BE2C (cell line): ENCODE measurements around the gene PUS1.
A peak's percentile ranks its signal among the peaks of the same experiment; 100 is the strongest.

ENCODE experiments used
- DNase-seq: peaks from one replicate; pipeline ENCODE4 v3.0.0-alpha.2; 2020
- H3K27me3 ChIP-seq: fragments of 250-450 bp; sonication (Bioruptor Pico); 2 replicates; pipeline ENCODE4 v1.5.1; 2020; ENCODE audit warnings: mild to moderate bottlenecking
- H3K36me3 ChIP-seq: fragments of 250-450 bp; sonication (Bioruptor Pico); 2 replicates; pipeline ENCODE4 v1.5.1; 2020; ENCODE audit warnings: mild to moderate bottlenecking
- H3K4me1 ChIP-seq: fragments of 250-450 bp; sonication (Bioruptor Pico); 2 replicates; pipeline ENCODE4 v1.5.1; 2020
- H3K4me3 ChIP-seq: 2 replicates; pipeline ENCODE4 v1.5.1; 2011; ENCODE audit warnings: low read depth, low read length
- H3K9me3 ChIP-seq: fragments of 250-450 bp; sonication (Bioruptor Pico); 2 replicates; pipeline ENCODE4 v1.5.1; 2020
- CTCF ChIP-seq: IDR thresholded peaks from 2 replicates; pipeline ENCODE4 v1.5.1; 2012; ENCODE audit warnings: mild to moderate bottlenecking, low read depth, low read length

Gene PUS1

DNA sequence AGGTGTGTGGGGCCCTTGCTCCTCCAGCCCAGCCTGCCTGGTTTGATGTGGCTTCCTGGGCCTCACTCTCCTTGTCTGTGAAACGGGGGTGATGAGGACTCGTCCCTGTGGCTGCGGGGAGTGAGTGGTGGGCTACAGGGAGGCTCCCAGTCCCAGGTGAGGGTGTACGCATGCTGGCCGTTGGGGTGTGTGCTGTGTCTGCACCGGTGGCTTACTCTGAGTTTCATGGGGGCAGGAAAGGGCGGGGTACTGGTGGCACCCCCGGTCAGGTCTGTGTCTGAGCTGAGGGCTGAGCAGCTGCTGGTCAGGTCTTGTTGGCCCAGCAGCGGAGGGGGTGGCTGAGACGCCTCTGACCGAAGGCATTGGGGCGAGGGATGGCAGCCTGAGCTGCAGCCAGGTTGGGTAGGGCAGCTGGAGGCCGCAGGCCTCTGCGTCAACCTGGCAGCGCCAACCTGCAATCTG lies 23.4 kb upstream of the PUS1 start:
- Histone ChIP-seq H3K9me3 (no peaks in the 10 kb centered on the region), H3K36me3 (peaks cover 3% of the 10 kb centered on the region; the same call in 1 of the 2 replicates), H3K27me3 (no peaks in the 10 kb centered on the region), H3K4me3 (no peak overlapping the region), H3K4me1 (no peaks in the 10 kb centered on the region)
- no peak for TF ChIP-seq CTCF
- no peak for DNase-seq

DNA sequence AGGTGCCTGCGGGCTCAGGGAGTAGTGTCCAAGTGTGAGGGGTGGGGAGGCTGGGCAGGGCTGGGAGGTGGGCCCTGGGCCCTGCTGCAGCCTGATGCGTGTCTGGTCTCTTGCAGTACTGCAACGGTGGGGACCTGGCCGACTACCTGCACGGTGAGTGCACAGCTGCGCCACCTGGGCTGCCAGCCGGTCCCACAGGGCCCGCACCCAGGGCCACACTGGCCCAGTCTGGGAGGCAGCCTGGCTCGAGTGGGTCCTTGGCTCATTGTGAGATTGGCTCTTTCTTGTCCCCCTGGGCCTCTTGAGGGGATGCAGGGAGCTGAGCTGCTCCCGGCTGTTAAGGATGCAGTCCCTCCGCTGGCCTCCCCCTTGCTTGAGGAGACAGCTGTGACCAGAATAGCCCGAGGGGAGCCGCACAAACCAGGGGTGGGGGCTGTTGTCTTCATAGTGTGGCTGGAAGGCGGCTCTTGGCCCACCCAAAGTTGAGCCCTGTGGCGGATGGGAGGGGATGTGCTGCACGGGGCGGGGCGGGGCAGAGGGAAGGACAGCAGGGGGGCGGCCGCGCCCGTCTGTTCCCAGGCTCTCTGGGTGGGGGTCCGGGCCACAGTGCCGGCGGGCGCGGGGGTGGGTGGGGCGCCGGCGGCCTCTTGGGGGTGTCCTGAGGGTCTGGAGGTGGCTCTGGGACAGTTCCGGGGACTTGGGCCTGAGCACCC lies 21.5 kb upstream of the PUS1 start:
- Histone ChIP-seq H3K36me3 (peaks cover 3% of the 10 kb centered on the region; the same call in 1 of the 2 replicates), H3K9me3 (no peaks in the 10 kb centered on the region), H3K27me3 (no peaks in the 10 kb centered on the region), H3K4me3 (no peak overlapping the region), H3K4me1 (peaks cover 7% of the 10 kb centered on the region)
- DNase-seq: peak; percentile 8
- TF ChIP-seq CTCF: no peak

DNA sequence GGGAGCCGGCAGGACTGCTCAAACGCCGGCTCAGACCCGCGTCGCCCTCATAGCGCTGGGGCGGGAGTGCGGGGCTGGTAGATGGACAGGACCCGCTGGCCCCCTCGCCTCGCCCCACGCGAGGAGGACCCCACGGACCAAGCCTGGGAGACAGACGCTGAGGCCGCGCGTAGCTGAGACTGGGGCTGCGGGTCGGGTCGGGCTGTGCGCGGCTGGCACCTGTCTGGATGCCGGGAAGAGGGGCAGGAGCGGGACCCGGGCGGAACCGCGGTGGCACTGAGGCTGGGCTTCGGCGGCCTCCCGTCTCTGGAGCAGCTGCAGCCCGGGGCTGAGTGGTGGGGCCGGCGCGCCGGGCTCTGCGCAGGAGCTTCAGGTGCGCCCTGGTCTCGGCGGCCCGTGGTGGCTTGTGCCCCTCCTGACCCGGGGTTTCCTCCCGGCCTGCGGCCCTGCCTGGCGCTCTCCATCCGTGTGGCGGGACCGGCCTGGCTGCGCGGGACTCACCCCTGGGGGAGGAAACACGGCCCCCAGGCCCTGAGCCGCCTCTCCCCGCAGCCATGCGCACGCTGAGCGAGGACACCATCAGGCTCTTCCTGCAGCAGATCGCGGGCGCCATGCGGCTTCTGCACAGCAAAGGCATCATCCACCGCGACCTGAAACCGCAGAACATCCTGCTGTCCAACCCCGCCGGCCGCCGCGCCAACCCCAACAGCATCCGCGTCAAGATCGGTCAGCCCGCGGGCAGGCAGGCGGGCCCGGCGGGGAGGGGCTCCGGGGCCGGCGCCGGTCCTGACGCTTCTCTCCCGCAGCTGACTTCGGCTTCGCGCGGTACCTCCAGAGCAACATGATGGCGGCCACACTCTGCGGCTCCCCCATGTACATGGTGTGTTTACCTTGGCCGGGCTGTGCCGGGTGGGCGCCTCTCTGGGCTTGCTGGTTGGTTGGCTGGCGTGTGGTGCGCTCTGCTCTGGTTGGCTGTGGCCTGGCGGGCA lies 20.7 kb upstream of the PUS1 start:
- Histone ChIP-seq H3K4me1 (peaks cover 14% of the 10 kb centered on the region), H3K36me3 (peaks cover 3% of the 10 kb centered on the region; the same call in 1 of the 2 replicates), H3K27me3 (no peaks in the 10 kb centered on the region), H3K9me3 (no peaks in the 10 kb centered on the region), H3K4me3 (no peak overlapping the region)
- DNase-seq: peak; percentile 10
- no peak for TF ChIP-seq CTCF

- no peaks in the 10 kb centered on the region for H3K27me3 ChIP-seq
- no peak overlapping the region for H3K4me3 ChIP-seq
- H3K9me3 ChIP-seq: no peaks in the 10 kb centered on the region
- no peak for TF ChIP-seq CTCF
- peaks cover 14% of the 10 kb centered on the region for H3K4me1 ChIP-seq
- H3K36me3 ChIP-seq: peaks cover 3% of the 10 kb centered on the region; the same call in 1 of the 2 replicates
- DNase-seq: peak; percentile 8
Measured at GRCh38 chr12:131909081-131909751, 19.9 kb upstream of the PUS1 start.

DNA sequence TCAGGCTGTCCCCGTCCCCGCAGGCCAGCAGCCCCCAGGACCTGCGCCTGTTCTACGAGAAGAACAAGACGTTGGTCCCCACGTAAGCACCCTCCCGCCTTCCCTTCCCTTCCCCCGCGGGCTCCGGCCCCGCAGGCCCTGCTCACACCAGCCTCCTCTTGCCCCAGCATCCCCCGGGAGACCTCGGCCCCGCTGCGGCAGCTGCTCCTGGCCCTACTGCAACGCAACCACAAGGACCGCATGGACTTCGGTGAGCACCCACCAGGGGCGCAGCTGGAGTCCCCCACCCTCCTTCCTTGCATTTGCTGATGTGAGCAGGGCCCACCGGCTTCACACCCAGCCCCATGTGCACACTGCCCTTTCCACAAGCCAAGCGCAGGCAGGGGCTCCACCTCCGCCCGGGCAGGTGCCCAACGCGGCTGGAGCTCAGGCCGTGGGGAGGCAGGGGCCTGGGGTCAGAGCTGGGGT lies 19.3 kb upstream of the PUS1 start:
- Histone ChIP-seq H3K4me3 (no peak overlapping the region), H3K9me3 (no peaks in the 10 kb centered on the region), H3K36me3 (peaks cover 3% of the 10 kb centered on the region; the same call in 1 of the 2 replicates), H3K27me3 (no peaks in the 10 kb centered on the region), H3K4me1 (peaks cover 14% of the 10 kb centered on the region)
- TF ChIP-seq CTCF: no peak
- DNase-seq: peak; percentile 47
